GM11168 (cell line): ENCODE results near the gene PDZD7.

Source experiments
- in situ Hi-C: fragments of 300-500 bp; cut with MboI; formaldehyde crosslinking; loops from one replicate; pipeline ENCODE4 v1.12.0; 2022; ENCODE audit warnings: low sequenced_read_pairs; ENCODE audit not compliant: unreplicated experiment

Gene PDZD7

DNA sequence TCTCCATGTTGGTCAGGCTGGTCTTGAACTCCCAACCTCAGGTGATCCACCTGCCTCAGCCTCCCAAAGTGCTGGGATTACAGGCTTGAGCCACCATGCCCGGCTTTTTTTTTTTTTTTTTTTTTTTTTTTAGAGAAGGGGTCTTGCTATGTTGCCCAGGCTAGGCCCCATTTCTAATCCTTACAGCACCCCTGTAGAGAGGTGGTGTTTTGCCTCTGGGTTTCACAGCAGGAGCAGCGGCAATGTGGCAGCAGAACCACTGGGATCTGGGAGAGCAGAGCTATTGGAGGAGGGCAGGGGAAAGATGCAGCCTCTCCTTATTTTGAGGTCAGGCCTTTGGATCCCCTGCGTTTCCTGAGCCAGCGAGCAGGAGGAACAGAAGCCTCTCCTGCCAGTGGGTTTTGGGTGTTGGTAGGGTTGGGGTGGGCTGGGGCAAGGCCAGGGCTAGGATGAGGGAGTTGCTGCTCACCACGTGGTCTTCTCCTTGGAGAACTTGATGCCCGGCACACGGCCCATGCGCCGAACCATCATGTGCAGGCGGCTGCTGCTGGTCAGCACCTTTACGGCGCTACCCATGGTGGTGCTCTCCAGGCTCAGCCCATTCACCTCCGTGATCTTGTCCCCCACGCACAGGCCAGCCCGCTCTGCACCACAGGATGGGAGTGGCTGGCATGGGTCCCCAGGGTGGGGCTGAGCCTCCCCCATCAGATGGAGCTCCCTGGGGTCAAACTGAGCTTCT lies 7.8 kb downstream of the PDZD7 start:
- in situ Hi-C loops = no loop called here

DNA sequence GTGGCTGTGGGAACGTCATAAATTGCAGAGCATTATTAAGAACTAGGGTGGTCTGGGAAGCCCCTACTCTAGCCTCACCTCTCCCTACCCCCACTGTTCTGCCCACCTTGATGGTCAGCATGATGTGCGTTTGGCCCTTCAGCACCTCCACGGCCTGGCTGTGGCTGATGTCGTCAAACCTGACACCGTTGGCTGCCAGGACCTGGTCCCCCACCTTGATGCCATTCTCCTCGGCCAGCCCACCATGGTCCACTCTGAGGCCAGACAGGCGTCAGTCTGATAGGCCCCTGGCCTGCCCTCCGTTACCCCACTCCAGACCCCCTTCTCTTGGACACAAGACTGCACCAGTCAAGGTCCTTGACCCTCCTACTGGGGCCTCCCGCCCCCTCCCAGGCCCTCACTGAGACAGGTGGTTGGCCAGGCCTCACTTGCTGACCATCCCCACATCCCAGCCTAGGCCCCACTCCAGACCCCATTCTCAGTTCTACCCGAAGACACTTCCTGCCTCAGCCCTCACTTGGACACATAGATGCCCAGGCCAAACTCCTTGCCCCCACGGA lies 9.2 kb downstream of the PDZD7 start:
- in situ Hi-C loops = no loop called here

- in situ Hi-C loops = no loop called here
Measured at GRCh38 chr10:101021239-101021638, 9.7 kb downstream of the PDZD7 start.

DNA sequence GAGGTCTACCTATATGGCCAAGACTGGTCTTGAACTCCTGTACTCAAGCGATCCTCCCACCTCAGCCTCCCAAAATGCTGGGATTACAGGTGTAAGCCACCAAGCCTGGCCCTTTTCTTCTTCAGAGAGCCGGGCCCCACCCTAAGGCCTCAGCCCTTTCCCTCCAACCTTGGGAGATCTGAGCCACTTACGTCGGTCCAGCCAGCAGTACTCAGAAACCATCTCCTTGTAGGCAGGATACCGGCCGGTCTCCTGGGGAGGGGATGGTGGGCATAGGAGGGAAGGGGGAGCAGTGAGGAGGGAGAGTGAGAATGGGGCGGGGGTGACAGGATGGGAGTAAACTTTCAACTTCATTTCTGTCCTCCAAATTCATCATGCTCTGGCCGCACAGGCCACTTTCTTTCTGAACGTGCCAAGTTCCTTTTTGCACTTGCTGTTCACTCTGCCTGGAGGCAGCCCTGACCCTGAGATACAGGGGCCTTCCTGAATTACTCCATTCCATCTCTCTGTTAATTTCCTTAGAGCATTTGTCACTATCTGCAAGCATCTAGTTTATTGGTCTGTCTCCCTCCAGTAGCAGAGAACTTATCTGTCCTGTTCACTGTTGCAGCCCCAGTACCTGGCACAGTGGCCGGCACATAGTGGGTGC lies 10.4 kb downstream of the PDZD7 start:
- in situ Hi-C loops = no loop called here

GRCh38 chr10:101019440-101019703 lies 11.6 kb downstream of the PDZD7 start:
- in situ Hi-C loops = no loop called here

DNA sequence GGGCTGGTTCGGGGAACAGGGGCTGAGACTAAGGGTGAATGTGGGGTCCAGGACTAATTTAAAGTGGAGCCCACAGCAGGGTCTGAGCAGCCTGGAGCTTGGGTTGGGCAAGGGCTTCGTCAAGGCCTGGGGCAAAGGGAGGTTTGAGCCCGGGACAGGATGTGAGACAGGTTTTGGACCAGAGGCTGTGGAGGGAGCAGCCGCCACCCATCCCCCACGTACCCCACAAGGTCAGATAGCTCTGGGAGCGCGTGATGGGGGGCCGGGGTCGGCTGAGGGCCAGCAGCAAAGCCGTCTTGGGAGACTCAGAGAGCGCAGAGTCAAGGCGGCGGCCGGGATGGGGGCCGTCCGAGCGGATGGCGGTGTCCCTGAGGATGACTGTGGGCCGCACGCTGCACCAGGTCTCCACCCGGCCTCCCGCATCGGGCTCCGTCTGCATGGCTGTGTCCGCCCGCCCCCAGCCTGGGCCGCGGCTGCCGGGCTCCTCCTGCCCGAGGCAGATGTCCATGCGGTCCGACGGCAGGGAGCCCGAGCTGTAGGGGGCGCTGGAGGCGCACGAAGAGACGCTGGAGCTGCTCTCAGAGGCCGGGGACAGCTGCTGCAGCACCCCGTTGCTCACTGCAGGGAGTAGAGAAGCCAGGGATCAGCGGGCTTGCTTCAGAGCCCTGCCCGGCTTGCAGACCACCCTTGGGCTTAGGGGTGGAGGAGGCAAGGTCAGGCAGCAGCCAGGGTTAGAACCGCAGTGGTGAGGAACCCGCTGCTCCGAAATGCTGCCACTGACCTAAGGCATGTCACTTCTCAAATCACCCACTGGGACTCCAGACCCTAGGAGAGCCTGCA lies 12.1 kb downstream of the PDZD7 start:
- in situ Hi-C loops = no loop called here

DNA sequence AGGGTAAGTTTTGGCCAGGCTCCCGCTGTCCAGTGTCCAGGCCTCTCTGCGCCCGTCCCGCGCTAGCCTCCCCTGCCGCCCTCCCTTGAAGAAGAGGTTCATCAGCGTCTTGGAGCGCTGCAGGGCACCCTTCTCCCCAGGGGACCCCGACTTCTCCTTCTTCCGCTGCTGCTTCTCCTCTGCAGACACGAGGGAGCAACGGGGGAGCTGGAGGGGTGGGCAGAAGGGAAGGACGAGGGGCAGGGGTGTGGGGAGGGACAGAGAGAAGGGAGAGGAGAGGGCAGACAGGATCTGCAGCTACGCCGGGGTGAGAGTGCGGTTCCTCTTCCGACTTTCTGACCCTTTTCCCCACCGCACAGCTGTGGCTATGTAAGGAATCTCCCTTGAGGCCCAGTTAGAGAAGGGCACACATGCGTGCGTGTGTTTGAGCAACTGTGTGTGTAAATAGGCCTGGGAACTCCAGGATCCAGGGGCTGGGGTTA lies 12.8 kb downstream of the PDZD7 start:
- in situ Hi-C loops = no loop called here

DNA sequence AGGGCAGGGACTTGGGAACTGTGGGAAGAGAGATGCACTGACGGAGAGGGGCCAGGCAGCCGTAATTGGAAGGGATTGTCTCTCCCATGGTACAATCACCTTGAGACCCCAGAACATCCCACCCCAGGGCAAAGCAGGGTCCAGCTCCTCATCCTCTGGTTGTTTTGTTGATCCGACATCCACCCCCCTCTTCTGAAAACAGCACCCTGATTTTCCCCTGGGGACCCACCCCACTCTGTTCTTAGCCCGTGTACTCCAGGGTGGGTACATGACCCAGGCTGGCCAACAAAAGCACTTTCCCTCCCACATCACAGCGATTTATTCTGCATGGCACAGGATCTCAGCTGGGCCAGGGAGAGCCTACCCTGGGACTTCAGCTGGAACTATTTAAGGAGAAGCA lies 14.1 kb downstream of the PDZD7 start:
- in situ Hi-C loops = no loop called here

DNA sequence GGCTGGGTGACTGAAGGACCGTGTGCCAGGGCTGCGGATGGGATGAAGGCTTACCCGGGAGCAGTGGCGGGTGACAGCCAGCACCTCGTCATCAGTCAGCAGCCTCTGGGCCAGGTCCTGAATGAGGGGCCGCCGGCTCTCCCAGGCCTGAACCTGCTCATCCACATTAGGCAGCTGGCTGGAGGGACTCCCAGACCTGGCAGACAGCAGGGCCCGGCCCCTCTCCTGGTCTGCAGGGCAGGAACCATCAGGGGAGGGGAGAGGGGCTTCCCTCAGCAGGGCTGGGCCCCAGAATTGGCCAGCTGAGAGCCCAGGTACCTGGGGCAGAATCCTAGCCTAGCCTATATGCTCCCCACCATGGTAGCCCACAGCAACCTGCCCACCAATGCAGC lies 15.4 kb downstream of the PDZD7 start:
- in situ Hi-C loops = no loop called here

DNA sequence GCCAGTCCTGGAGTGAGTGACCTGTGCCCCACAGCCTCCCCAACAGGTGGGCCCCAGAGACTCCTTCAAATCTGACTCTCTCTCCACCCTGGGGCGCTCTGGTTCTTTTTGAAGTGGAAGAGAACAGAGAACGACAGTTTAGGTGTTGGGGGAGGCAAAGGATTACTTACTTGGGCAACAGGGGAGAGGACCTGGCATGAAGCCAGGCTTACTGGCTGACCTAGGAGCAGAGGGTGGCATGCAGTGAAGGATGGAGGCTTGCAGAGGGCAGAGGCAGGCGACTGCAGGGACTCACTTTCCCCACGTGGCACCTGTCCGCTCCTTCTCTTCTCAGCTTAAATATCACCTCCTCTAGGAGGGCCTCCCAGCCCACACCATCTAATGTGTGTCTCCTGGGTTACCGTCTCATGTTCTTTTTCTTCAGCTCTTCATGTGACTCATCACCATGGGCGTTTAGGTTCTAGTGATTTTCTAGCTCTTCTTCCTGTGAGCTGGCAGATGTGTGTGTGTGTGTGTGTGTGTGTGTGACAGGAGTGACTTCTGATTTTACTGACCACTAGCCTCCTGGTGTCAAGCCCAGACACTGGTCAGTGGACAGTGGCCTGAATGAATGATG lies 15.9 kb downstream of the PDZD7 start:
- in situ Hi-C loops = no loop called here

- in situ Hi-C loops = no loop called here
Measured at GRCh38 chr10:101014230-101014884, 16.6 kb downstream of the PDZD7 start.

GRCh38 chr10:101013365-101013825 lies 17.5 kb downstream of the PDZD7 start:
- in situ Hi-C loops = no loop called here

DNA sequence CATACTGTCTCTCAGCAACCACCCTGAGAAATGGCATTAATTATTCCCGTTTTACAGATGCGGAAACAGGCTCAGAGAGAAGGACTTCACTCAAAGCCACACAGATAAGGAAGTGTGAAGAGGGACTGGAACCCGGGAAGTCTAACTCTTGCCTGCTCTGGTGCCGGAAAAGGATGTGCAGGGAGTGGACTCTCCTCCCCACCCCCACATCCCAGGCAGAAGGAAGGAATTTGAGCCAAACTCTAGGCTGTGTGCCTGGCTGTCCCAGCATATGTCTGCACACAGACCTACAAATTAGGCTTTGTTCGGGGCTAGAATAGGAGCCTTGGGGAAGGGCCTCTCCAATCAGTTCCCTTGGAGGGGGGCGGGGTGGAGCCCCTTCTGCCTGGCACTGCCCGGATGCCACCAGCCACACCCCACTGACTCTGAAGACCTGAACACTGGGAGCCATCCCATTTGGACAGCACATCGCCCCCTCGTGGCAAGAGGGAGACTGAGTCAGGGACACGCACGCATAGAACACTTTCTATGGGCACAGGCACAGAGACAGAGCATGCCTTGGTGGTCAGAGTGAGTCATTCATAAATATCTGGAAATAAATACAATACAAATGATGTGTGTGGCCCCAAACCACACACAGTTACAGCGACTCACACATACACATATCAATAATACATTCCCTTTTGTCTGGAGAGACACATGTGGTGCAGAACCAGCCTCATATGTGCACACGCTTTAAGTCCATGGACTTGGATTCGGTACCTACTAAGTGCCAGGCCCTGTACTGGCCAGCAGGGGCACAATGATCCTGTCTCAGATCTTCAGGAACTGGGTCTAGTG lies 18.2 kb downstream of the PDZD7 start:
- in situ Hi-C loops = no loop called here

GRCh38 chr10:101011517-101012423 lies 19.2 kb downstream of the PDZD7 start:
- in situ Hi-C loops = no loop called here

DNA sequence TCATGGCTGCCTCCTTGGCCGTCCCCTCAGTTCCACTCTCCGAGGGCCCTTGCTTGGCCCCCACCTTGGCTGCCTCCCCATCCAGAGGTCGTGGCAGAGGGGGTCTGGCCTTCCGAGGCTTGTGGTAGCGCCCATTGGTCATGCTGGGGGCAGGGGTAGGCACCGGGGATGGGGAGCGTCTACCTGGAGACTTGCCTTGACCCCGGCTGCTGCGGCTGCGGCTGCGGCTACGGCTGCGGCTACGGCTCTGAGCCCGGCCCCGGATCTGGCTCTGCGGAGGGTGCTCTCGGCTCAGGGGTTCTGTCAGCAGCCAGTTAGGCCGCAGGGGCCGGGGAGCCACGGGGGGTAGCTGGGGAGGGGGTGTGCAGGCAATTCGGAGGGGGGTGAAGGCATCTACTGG lies 20.6 kb downstream of the PDZD7 start:
- in situ Hi-C loops = no loop called here

DNA sequence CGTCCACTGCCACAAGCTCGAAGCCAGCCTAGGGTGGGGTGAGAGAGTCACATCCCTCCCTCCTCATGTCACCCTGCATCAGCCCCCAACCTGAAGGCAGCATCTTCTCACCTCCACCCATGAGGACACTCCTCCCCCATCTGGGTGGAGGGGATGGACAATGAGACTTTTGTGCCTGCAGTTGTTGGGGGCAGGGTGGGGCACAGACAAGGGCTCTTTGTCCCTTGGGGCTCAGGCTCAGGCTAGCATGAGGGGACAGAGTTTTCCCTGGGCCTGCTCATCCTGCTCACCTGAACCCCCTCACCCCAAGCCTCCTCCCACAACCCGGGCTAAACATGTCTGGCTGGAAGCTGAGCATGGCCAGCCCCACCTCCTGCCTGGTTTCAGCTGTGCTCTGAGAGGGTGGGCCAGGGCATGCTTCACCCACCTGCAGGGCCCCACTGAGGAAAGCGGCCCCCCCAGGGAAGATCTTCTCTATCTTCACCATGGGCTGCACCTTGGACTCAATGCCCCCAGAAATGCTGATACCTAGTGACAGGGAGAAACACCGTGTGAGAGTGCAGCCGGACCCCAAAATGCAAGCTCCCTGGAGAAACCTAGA lies 22.0 kb downstream of the PDZD7 start:
- in situ Hi-C loops = no loop called here

- in situ Hi-C loops = no loop called here
Measured at GRCh38 chr10:101007915-101008822, 22.8 kb downstream of the PDZD7 start.
